GM23338 (cell line): ENCODE measurements around the gene DUSP10. TPM values are rescaled to one million over a fixed set of nuclear protein-coding genes. Genes with fewer than 3 reads are reported as not detected.

Experiments used
- ETS1 ChIP-seq: IDR thresholded peaks from 2 replicates; pipeline ENCODE4 v1.6.1; 2016; ENCODE audit warnings: antibody characterized with exemption
- EZH2 ChIP-seq: fragments of 200-600 bp; sonication (generic); IDR thresholded peaks from one replicate; pipeline ENCODE4 v1.8.0; 2017; ENCODE audit warnings: antibody characterized with exemption, mild to moderate bottlenecking, low read depth; ENCODE audit not compliant: unreplicated experiment
- EZH2phosphoT487 ChIP-seq: fragments of 200-600 bp; sonication (generic); IDR thresholded peaks from one replicate; pipeline ENCODE4 v1.8.1; 2018; ENCODE audit warnings: antibody characterized with exemption; ENCODE audit not compliant: unreplicated experiment
- JUNB ChIP-seq: IDR thresholded peaks from one replicate; pipeline ENCODE4 v1.6.1; 2016; ENCODE audit warnings: antibody characterized with exemption; ENCODE audit not compliant: unreplicated experiment
- POLR2AphosphoS5 ChIP-seq: IDR thresholded peaks from 2 replicates; pipeline ENCODE4 v1.6.1; 2016; ENCODE audit warnings: antibody characterized with exemption, low read depth
- STAT1 ChIP-seq: IDR thresholded peaks from one replicate; pipeline ENCODE4 v1.6.1; 2016; ENCODE audit warnings: antibody characterized with exemption; ENCODE audit not compliant: unreplicated experiment
- ZNF114 ChIP-seq: fragments of 250-450 bp; sonication (Bioruptor Pico); IDR thresholded peaks from 2 replicates; pipeline ENCODE4 v1.5.0; 2020; ENCODE audit warnings: mild to moderate bottlenecking, moderate library complexity
- ZNF331 ChIP-seq: fragments of 250-450 bp; sonication (Bioruptor Pico); IDR thresholded peaks from 2 replicates; pipeline ENCODE4 v1.5.0; 2020; ENCODE audit warnings: low read depth, mild to moderate bottlenecking, moderate library complexity
- polyA plus RNA-seq: library from polyadenylated mRNA; unstranded; fragments of >200 nt; fragmentation: Nextera tagmentation; extraction: Ambion mirVana; gene quantifications from 2 replicates; pipeline ENCODE4 v1.2.1, GENCODE V29; 2016
- total RNA-seq: library from RNA; depleted of rRNA; stranded (reverse); fragments of >200 nt; shearing (Covaris generic); gene quantifications from 2 replicates; pipeline ENCODE4 v1.2.3, GENCODE V29; 2014
- TF ChIP-seq, protein P1 (sequence below): fragments of 250-450 bp; sonication (Bioruptor Pico); IDR thresholded peaks from 2 replicates; pipeline ENCODE4 v1.5.0; 2020; ENCODE audit warnings: mild to moderate bottlenecking, moderate library complexity
- TF ChIP-seq, protein P2 (sequence below), 2 experiments: fragments of 200-600 bp in 1 of 2; sonication (generic) in 1 of 2; conservative IDR thresholded peaks; 2 replicates each; pipeline versions ENCODE4 v1.5.1 to v1.6.1; 2016 to 2017; ENCODE audit warnings: antibody characterized with exemption in 2 of 2, low read depth in 2 of 2, mild to moderate bottlenecking in 2 of 2, moderate library complexity in 1 of 2

The DUSP10 gene
- total and polyA plus RNA-seq, 2 experiments from 2014 or later = 1.5 to 1.6 TPM

DNA sequence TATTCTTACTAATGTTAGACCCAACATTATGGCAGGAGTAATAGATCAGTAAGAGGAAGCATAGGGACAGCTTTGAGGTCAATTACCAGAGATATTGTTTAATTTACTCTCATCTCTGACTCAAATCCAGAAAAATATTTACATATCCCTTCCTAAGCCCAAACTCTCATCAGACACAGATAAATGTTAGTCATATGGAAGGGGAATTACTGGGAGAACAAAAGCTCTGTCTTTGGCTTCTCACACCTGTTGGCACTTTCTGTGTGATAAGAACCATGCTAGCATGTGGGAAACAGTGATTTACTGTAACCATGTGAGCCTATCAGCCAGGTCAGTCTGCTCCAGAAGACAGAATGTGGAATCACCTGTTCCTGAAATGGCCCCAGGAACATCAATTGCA is 72.4 kb downstream of the DUSP10 start (continued):
- TF ChIP-seq, protein P1, sequence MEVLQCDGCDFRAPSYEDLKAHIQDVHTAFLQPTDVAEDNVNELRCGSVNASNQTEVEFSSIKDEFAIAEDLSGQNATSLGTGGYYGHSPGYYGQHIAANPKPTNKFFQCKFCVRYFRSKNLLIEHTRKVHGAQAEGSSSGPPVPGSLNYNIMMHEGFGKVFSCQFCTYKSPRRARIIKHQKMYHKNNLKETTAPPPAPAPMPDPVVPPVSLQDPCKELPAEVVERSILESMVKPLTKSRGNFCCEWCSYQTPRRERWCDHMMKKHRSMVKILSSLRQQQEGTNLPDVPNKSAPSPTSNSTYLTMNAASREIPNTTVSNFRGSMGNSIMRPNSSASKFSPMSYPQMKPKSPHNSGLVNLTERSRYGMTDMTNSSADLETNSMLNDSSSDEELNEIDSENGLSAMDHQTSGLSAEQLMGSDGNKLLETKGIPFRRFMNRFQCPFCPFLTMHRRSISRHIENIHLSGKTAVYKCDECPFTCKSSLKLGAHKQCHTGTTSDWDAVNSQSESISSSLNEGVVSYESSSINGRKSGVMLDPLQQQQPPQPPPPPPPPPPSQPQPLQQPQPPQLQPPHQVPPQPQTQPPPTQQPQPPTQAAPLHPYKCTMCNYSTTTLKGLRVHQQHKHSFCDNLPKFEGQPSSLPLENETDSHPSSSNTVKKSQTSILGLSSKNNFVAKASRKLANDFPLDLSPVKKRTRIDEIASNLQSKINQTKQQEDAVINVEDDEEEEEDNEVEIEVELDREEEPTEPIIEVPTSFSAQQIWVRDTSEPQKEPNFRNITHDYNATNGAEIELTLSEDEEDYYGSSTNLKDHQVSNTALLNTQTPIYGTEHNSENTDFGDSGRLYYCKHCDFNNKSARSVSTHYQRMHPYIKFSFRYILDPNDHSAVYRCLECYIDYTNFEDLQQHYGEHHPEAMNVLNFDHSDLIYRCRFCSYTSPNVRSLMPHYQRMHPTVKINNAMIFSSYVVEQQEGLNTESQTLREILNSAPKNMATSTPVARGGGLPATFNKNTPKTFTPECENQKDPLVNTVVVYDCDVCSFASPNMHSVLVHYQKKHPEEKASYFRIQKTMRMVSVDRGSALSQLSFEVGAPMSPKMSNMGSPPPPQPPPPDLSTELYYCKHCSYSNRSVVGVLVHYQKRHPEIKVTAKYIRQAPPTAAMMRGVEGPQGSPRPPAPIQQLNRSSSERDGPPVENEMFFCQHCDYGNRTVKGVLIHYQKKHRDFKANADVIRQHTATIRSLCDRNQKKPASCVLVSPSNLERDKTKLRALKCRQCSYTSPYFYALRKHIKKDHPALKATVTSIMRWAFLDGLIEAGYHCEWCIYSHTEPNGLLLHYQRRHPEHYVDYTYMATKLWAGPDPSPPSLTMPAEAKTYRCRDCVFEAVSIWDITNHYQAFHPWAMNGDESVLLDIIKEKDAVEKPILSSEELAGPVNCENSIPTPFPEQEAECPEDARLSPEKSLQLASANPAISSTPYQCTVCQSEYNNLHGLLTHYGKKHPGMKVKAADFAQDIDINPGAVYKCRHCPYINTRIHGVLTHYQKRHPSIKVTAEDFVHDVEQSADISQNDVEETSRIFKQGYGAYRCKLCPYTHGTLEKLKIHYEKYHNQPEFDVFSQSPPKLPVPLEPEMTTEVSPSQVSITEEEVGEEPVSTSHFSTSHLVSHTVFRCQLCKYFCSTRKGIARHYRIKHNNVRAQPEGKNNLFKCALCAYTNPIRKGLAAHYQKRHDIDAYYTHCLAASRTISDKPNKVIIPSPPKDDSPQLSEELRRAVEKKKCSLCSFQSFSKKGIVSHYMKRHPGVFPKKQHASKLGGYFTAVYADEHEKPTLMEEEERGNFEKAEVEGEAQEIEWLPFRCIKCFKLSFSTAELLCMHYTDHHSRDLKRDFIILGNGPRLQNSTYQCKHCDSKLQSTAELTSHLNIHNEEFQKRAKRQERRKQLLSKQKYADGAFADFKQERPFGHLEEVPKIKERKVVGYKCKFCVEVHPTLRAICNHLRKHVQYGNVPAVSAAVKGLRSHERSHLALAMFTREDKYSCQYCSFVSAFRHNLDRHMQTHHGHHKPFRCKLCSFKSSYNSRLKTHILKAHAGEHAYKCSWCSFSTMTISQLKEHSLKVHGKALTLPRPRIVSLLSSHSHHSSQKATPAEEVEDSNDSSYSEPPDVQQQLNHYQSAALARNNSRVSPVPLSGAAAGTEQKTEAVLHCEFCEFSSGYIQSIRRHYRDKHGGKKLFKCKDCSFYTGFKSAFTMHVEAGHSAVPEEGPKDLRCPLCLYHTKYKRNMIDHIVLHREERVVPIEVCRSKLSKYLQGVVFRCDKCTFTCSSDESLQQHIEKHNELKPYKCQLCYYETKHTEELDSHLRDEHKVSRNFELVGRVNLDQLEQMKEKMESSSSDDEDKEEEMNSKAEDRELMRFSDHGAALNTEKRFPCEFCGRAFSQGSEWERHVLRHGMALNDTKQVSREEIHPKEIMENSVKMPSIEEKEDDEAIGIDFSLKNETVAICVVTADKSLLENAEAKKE (CRISPR knock-in tag) = no peak
- no peak for TF ChIP-seq POLR2AphosphoS5
- TF ChIP-seq ZNF331 (CRISPR knock-in tag) = no peak
- TF ChIP-seq ZNF114 (CRISPR knock-in tag) = no peak
- no peak for TF ChIP-seq EZH2
- no peak for TF ChIP-seq ETS1
- no peak for TF ChIP-seq JUNB
- TF ChIP-seq, protein P2, sequence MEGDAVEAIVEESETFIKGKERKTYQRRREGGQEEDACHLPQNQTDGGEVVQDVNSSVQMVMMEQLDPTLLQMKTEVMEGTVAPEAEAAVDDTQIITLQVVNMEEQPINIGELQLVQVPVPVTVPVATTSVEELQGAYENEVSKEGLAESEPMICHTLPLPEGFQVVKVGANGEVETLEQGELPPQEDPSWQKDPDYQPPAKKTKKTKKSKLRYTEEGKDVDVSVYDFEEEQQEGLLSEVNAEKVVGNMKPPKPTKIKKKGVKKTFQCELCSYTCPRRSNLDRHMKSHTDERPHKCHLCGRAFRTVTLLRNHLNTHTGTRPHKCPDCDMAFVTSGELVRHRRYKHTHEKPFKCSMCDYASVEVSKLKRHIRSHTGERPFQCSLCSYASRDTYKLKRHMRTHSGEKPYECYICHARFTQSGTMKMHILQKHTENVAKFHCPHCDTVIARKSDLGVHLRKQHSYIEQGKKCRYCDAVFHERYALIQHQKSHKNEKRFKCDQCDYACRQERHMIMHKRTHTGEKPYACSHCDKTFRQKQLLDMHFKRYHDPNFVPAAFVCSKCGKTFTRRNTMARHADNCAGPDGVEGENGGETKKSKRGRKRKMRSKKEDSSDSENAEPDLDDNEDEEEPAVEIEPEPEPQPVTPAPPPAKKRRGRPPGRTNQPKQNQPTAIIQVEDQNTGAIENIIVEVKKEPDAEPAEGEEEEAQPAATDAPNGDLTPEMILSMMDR (conservative IDR thresholded peaks at IDR 0.05; ENCODE audit: low read depth in 2 of 2) = no peak
- TF ChIP-seq EZH2phosphoT487 = no peak
- TF ChIP-seq STAT1 = no peak
